SK-N-SH (cell line): ENCODE results near the gene CD160. TPM values are rescaled to one million over a fixed set of nuclear protein-coding genes. Genes with fewer than 3 reads are reported as not detected.

Experiments
- CTCF ChIA-PET: fragments of 300-600, 350-600 bp; formaldehyde crosslinking; extraction: SDS; loops from one replicate; lab custom pipeline; 2021; lab: Yijun Ruan, JAX
- POLR2A ChIA-PET: fragments of 350-600 bp; sonication (Branson Sonifier 250); formaldehyde crosslinking; extraction: SDS; loops from one replicate; lab custom pipeline; 2020; ENCODE audit warnings: antibody characterized with exemption, inconsistent platforms; lab: Yijun Ruan, JAX
- DNase-seq: peaks from one replicate; pipeline ENCODE4 v3.0.0; 2012
- H2AFZ ChIP-seq: fragments of 200-600 bp; sonication (generic); 2 replicates; pipeline ENCODE4 v1.8.1; 2016; ENCODE audit warnings: antibody characterized with exemption, mild to moderate bottlenecking, low read depth
- H3F3A ChIP-seq: fragments of 200-600 bp; sonication (generic); replicated peaks from 2 replicates; pipeline ENCODE3; 2016; ENCODE audit warnings: antibody characterized with exemption, mild to moderate bottlenecking; ENCODE audit not compliant: insufficient read depth
- H3K27ac ChIP-seq, 2 experiments: fragments of 200-500 bp in 1 of 2; fragments of 200-600 bp in 1 of 2; sonication (Bioruptor generic) in 1 of 2; sonication (generic), shearing (Covaris generic) in 1 of 2; 2 replicates each; pipeline versions ENCODE4 v1.5.1 to v1.6.1; 2014 to 2016; ENCODE audit warnings: low read depth in 2 of 2, inconsistent platforms in 1 of 2, low read length in 1 of 2, mild to moderate bottlenecking in 1 of 2, mixed read lengths in 1 of 2
- H3K27me3 ChIP-seq: fragments of 200-600 bp; sonication (generic), shearing (Covaris generic); 2 replicates; pipeline ENCODE4 v1.6.1; 2016; ENCODE audit warnings: mixed run types; ENCODE audit not compliant: insufficient read depth
- H3K36me3 ChIP-seq, 2 experiments: fragments of 200-500 bp in 1 of 2; fragments of 200-600 bp in 1 of 2; sonication (Bioruptor generic) in 1 of 2; sonication (generic) in 1 of 2; replicated peaks in 1 of 2; 2 replicates each; pipeline versions ENCODE3 to v1.5.1; 2014 to 2016; ENCODE audit warnings: low read length in 1 of 2, mild to moderate bottlenecking in 1 of 2; ENCODE audit not compliant: insufficient read depth in 2 of 2, control insufficient read depth in 1 of 2
- H3K4me1 ChIP-seq, 2 experiments: fragments of 200-500 bp in 1 of 2; fragments of 200-600 bp in 1 of 2; sonication (Bioruptor generic) in 1 of 2; sonication (generic), shearing (Covaris generic) in 1 of 2; 2 replicates each; pipeline versions ENCODE4 v1.5.1 to v1.6.1; 2014 to 2016; ENCODE audit warnings: low read depth in 1 of 2, low read length in 1 of 2, mixed run types in 1 of 2; ENCODE audit not compliant: insufficient read depth in 2 of 2, control insufficient read depth in 1 of 2
- H3K4me2 ChIP-seq: fragments of 200-600 bp; sonication (generic), shearing (Covaris generic); 2 replicates; pipeline ENCODE4 v1.6.1; 2017; ENCODE audit warnings: mixed run types
- H3K4me3 ChIP-seq, 2 experiments: fragments of 200-500 bp in 1 of 2; fragments of 200-600 bp in 1 of 2; sonication (Bioruptor generic) in 1 of 2; sonication (generic), shearing (Covaris generic) in 1 of 2; 2 replicates each; pipeline versions ENCODE4 v1.5.1 to v1.8.1; 2014 to 2016; ENCODE audit warnings: low read depth in 2 of 2, inconsistent platforms in 1 of 2, low read length in 1 of 2, mild to moderate bottlenecking in 1 of 2, mixed read lengths in 1 of 2, moderate library complexity in 1 of 2
- H3K79me2 ChIP-seq: fragments of 200-600 bp; sonication (generic); 2 replicates; pipeline ENCODE4 v1.8.1; 2017; ENCODE audit warnings: mild to moderate bottlenecking; ENCODE audit not compliant: insufficient read depth
- H3K9ac ChIP-seq: fragments of 200-600 bp; sonication (generic); 2 replicates; pipeline ENCODE4 v1.6.1; 2017; ENCODE audit warnings: mixed run types
- H3K9me2 ChIP-seq: fragments of 200-600 bp; sonication (generic); 2 replicates; pipeline ENCODE4 v1.6.1; 2017; ENCODE audit warnings: mixed run types
- H3K9me3 ChIP-seq: fragments of 200-600 bp; sonication (generic); 2 replicates; pipeline ENCODE4 v1.6.1; 2017; ENCODE audit warnings: mixed run types, mild to moderate bottlenecking, moderate library complexity
- H4K20me1 ChIP-seq: fragments of 200-600 bp; sonication (generic); 2 replicates; pipeline ENCODE4 v1.6.1; 2017; ENCODE audit warnings: mild to moderate bottlenecking, mixed run types; ENCODE audit not compliant: insufficient read depth
- ELF1 ChIP-seq: IDR thresholded peaks from 2 replicates; pipeline ENCODE4 v1.4.0; 2012
- EP300 ChIP-seq, 2 experiments: IDR thresholded peaks; 2 replicates each; pipeline versions ENCODE4 v1.4.0 to v1.6.1; 2012; ENCODE audit warnings: borderline replicate concordance in 1 of 2, low read depth in 1 of 2, low read length in 1 of 2
- EZH2phosphoT487 ChIP-seq: fragments of 200-600 bp; sonication (generic); IDR thresholded peaks from 2 replicates; pipeline ENCODE4 v1.6.1; 2017; ENCODE audit warnings: low read depth, mixed run types, mild to moderate bottlenecking, antibody characterized with exemption, moderate library complexity, borderline replicate concordance
- FOSL2 ChIP-seq: IDR thresholded peaks from 2 replicates; pipeline ENCODE4 v1.4.0; 2012; ENCODE audit warnings: low read depth, mild to moderate bottlenecking, moderate library complexity, borderline replicate concordance
- MAX ChIP-seq: IDR thresholded peaks from 2 replicates; pipeline ENCODE4 v1.4.0; 2012; ENCODE audit warnings: low read depth
- MXI1 ChIP-seq: IDR thresholded peaks from 2 replicates; pipeline ENCODE4 v1.6.1; 2012; ENCODE audit warnings: mild to moderate bottlenecking, low read depth, low read length, improper control_type of control experiment
- NRF1 ChIP-seq: IDR thresholded peaks from 2 replicates; pipeline ENCODE4 v1.6.1; 2012; ENCODE audit warnings: low read depth, mild to moderate bottlenecking, low read length
- RFX5 ChIP-seq: IDR thresholded peaks from 2 replicates; pipeline ENCODE4 v1.6.1; 2012; ENCODE audit warnings: mild to moderate bottlenecking, improper control_type of control experiment, low read length
- RXRA ChIP-seq: IDR thresholded peaks from 2 replicates; pipeline ENCODE4 v1.4.0; 2012; ENCODE audit warnings: low read depth, mild to moderate bottlenecking, borderline replicate concordance
- SIN3A ChIP-seq: IDR thresholded peaks from 2 replicates; pipeline ENCODE4 v1.6.1; 2012; ENCODE audit warnings: low read depth, mild to moderate bottlenecking, low read length, moderate library complexity, borderline replicate concordance
- TCF12 ChIP-seq: IDR thresholded peaks from 2 replicates; pipeline ENCODE4 v1.4.0; 2012
- TEAD4 ChIP-seq: IDR thresholded peaks from 2 replicates; pipeline ENCODE4 v1.4.0; 2012; ENCODE audit warnings: mild to moderate bottlenecking, borderline replicate concordance; ENCODE audit not compliant: insufficient read depth
- USF1 ChIP-seq: IDR thresholded peaks from 2 replicates; pipeline ENCODE4 v1.4.0; 2012; ENCODE audit warnings: low read depth, borderline replicate concordance
- WGBS: methylation state at CpG from one replicate; pipeline ENCODE4 v1.1.6; 2017; ENCODE audit warnings: low lambda C conversion rate; 5-methylcytosine and 5-hydroxymethylcytosine counted together
- polyA plus RNA-seq, 3 experiments: library from polyadenylated mRNA; depleted of rRNA; stranded (reverse); fragments of >200 nt; gene quantifications; 2 replicates each; pipeline ENCODE4 v1.2.3, GENCODE V29; 2012
- TF ChIP-seq, protein P1 (sequence below): fragments of 150-350 bp; IDR thresholded peaks from 2 replicates; pipeline ENCODE4 v1.6.1; 2016; ENCODE audit warnings: mild to moderate bottlenecking, low read depth, low read length
- TF ChIP-seq, protein P2 (sequence below): fragments of 150-350 bp; IDR thresholded peaks from 2 replicates; pipeline ENCODE4 v1.6.1; 2017; ENCODE audit warnings: antibody characterized with exemption, low read length, low read depth, borderline replicate concordance
- TF ChIP-seq, protein P3 (sequence below): IDR thresholded peaks from 2 replicates; pipeline ENCODE4 v1.4.0; 2012; ENCODE audit warnings: low read depth, borderline replicate concordance
- TF ChIP-seq, protein P4 (sequence below): IDR thresholded peaks from 2 replicates; pipeline ENCODE4; 2012

CD160 gene
- polyA plus RNA-seq, 1 of the 3 experiments (the other 2 are of a cell fraction), result not detected

DNA sequence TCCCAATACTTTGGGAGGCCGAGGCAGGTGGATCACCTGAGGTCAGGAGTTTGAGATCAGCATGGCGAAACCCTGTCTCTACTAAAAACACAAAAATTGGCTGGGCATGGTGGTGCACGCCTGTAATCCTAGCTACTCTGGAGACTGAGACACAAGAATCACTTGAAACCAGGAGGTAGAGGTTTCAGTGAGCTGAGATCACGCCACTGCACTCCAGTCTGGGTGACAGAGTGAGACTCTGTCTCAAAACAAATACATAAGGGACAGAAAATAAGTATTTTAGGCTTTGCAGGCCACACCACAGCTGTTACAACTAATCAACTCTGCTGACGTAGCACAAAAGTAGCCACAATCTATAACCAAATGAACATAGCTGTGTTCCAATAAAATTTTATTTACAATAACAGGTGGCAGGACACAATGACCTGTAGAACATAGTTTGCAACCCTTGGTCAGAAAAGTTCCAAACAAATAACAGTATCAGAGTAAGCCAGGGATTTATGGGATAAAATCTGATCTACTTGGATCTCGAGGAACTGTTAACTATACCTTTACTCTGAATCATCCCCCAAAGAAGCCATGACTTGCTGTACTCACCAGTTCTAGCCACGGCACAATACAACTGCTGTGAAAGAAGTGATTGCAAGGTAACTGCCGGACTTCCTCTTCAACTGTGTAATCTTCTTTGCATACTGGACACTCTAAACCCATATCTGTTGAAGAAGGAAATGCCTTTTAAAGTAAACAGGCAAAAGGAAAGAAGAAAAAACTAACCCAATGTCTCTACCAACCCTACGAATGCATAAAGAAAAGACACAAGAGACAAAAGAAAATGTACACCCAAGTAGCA lies 28.3 kb downstream of the CD160 start:
- ChIA-PET CTCF (interaction anchor here (1.2 kb wide), 1 partner anchor 26 kb away, joined by 3 read pairs; no protein-coding TSS in a partner anchor), POLR2A (interaction anchor here (1.0 kb wide), 1 partner anchor 39 kb away, joined by 3 read pairs; no protein-coding TSS in a partner anchor)
- Histone ChIP-seq H3K79me2 (no peaks in the 10 kb centered on the region), H3K27me3 (no peaks in the 10 kb centered on the region), H4K20me1 (no peaks in the 10 kb centered on the region), H3K9ac (no peak overlapping the region), H3K4me3 (no peak overlapping the region), H3K9me2 (no peaks in the 10 kb centered on the region), H3K4me1 (peaks cover 10 to 27% of the 10 kb centered on the region in 2 experiments), H2AFZ (no peak overlapping the region), H3K4me2 (no peak overlapping the region), H3K9me3 (no peaks in the 10 kb centered on the region), H3K27ac (no peak overlapping the region), H3F3A (peaks cover 21% of the 10 kb centered on the region), H3K36me3 (peaks cover 45 to 68% of the 10 kb centered on the region in 2 experiments)
- 95% methylated on average over 9 of the region's 9 CpGs for WGBS
- TF ChIP-seq, protein P1, sequence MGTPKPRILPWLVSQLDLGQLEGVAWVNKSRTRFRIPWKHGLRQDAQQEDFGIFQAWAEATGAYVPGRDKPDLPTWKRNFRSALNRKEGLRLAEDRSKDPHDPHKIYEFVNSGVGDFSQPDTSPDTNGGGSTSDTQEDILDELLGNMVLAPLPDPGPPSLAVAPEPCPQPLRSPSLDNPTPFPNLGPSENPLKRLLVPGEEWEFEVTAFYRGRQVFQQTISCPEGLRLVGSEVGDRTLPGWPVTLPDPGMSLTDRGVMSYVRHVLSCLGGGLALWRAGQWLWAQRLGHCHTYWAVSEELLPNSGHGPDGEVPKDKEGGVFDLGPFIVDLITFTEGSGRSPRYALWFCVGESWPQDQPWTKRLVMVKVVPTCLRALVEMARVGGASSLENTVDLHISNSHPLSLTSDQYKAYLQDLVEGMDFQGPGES, result no peak
- TF ChIP-seq RXRA (no peak), TEAD4 (no peak), SIN3A (no peak), TCF12 (no peak), FOSL2 (no peak), RFX5 (no peak), MXI1 (no peak), MAX (no peak), EZH2phosphoT487 (no peak), NRF1 (no peak), USF1 (no peak), ELF1 (no peak), EP300 (IDR thresholded peaks at IDR 0.05; ENCODE audit: borderline replicate concordance in 1 of 2, low read depth in 1 of 2, low read length in 1 of 2) (no peak)
- TF ChIP-seq, protein P2, sequence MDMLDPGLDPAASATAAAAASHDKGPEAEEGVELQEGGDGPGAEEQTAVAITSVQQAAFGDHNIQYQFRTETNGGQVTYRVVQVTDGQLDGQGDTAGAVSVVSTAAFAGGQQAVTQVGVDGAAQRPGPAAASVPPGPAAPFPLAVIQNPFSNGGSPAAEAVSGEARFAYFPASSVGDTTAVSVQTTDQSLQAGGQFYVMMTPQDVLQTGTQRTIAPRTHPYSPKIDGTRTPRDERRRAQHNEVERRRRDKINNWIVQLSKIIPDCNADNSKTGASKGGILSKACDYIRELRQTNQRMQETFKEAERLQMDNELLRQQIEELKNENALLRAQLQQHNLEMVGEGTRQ, result no peak
- TF ChIP-seq, protein P3, sequence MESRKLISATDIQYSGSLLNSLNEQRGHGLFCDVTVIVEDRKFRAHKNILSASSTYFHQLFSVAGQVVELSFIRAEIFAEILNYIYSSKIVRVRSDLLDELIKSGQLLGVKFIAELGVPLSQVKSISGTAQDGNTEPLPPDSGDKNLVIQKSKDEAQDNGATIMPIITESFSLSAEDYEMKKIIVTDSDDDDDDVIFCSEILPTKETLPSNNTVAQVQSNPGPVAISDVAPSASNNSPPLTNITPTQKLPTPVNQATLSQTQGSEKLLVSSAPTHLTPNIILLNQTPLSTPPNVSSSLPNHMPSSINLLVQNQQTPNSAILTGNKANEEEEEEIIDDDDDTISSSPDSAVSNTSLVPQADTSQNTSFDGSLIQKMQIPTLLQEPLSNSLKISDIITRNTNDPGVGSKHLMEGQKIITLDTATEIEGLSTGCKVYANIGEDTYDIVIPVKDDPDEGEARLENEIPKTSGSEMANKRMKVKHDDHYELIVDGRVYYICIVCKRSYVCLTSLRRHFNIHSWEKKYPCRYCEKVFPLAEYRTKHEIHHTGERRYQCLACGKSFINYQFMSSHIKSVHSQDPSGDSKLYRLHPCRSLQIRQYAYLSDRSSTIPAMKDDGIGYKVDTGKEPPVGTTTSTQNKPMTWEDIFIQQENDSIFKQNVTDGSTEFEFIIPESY, result no peak
- TF ChIP-seq, protein P4, sequence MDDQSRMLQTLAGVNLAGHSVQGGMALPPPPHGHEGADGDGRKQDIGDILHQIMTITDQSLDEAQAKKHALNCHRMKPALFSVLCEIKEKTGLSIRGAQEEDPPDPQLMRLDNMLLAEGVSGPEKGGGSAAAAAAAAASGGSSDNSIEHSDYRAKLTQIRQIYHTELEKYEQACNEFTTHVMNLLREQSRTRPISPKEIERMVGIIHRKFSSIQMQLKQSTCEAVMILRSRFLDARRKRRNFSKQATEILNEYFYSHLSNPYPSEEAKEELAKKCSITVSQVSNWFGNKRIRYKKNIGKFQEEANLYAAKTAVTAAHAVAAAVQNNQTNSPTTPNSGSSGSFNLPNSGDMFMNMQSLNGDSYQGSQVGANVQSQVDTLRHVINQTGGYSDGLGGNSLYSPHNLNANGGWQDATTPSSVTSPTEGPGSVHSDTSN, result no peak
- no peak for DNase-seq
